ENCODE measurements around the gene ASPN. TPM values are rescaled to one million over a fixed set of nuclear protein-coding genes. Genes with fewer than 3 reads are reported as not detected.
A peak's percentile ranks its signal among the peaks of the same experiment; 100 is the strongest.

Gene ASPN
- total RNA-seq, 1 donor = 1.1 TPM

GRCh38 chr9:92476962-92477361, 5.3 kb downstream of the ASPN start:
- H4K20me1 ChIP-seq (ENCODE audit: insufficient read depth, low read length) = no peaks in the 10 kb centered on the region
- no peaks in the 10 kb centered on the region for H3K79me2 ChIP-seq (ENCODE audit: insufficient read depth, low read length)
- no peak overlapping the region for H3K4me2 ChIP-seq (ENCODE audit: insufficient read depth, low read length)
- TF ChIP-seq, protein P1, sequence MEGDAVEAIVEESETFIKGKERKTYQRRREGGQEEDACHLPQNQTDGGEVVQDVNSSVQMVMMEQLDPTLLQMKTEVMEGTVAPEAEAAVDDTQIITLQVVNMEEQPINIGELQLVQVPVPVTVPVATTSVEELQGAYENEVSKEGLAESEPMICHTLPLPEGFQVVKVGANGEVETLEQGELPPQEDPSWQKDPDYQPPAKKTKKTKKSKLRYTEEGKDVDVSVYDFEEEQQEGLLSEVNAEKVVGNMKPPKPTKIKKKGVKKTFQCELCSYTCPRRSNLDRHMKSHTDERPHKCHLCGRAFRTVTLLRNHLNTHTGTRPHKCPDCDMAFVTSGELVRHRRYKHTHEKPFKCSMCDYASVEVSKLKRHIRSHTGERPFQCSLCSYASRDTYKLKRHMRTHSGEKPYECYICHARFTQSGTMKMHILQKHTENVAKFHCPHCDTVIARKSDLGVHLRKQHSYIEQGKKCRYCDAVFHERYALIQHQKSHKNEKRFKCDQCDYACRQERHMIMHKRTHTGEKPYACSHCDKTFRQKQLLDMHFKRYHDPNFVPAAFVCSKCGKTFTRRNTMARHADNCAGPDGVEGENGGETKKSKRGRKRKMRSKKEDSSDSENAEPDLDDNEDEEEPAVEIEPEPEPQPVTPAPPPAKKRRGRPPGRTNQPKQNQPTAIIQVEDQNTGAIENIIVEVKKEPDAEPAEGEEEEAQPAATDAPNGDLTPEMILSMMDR (IDR thresholded peaks at IDR 0.05; ENCODE audit: extremely low read depth, low read depth, low read length) = no peak
- no peak overlapping the region for H3K4me3 ChIP-seq (ENCODE audit: insufficient read depth, low read length)
- DNase-seq (ENCODE audit: insufficient read length, low spot score, missing footprints) = no peak
- H3K9me3 ChIP-seq (ENCODE audit: low read depth, low read length) = no peaks in the 10 kb centered on the region
- no peak overlapping the region for H2AFZ ChIP-seq (ENCODE audit: low read length)
- no peaks in the 10 kb centered on the region for H3K36me3 ChIP-seq (ENCODE audit: insufficient read depth, low read length)
- peaks cover 14% of the 10 kb centered on the region for H3K4me1 ChIP-seq (ENCODE audit: insufficient read depth, low read length)
- no peaks in the 10 kb centered on the region for H3K27me3 ChIP-seq (ENCODE audit: insufficient read depth, low read length)
- H3K27ac ChIP-seq (ENCODE audit: low read depth, low read length) = no peak overlapping the region

DNA sequence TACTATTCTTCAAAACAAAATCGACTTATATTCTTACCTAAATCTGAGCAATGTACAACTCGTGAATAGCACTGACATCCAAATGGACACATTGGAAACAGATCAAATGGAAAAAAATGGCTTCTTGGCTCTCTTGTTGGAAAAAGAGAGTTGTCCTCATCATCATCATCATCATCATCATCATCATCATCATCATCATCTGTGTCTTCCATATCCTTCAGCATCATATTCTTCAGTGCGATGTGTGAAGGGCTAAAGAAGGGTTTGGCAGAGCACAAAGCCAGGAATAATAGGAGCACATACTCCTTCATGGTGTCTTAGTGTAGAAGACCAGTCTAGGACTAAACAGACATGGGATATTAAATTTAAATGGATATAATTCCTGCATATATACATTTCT, 7.7 kb downstream of the ASPN start:
- no peak overlapping the region for H3K4me3 ChIP-seq (ENCODE audit: insufficient read depth, low read length)
- no peak overlapping the region for H2AFZ ChIP-seq (ENCODE audit: low read length)
- H3K27me3 ChIP-seq (ENCODE audit: insufficient read depth, low read length) = no peaks in the 10 kb centered on the region
- H3K36me3 ChIP-seq (ENCODE audit: insufficient read depth, low read length) = no peaks in the 10 kb centered on the region
- DNase-seq (ENCODE audit: insufficient read length, low spot score, missing footprints) = no peak
- no peaks in the 10 kb centered on the region for H3K79me2 ChIP-seq (ENCODE audit: insufficient read depth, low read length)
- TF ChIP-seq, protein P1 (IDR thresholded peaks at IDR 0.05; ENCODE audit: extremely low read depth, low read depth, low read length) = no peak
- H3K4me2 ChIP-seq (ENCODE audit: insufficient read depth, low read length) = no peak overlapping the region
- H3K9me3 ChIP-seq (ENCODE audit: low read depth, low read length) = no peaks in the 10 kb centered on the region
- H4K20me1 ChIP-seq (ENCODE audit: insufficient read depth, low read length) = no peaks in the 10 kb centered on the region
- no peak overlapping the region for H3K27ac ChIP-seq (ENCODE audit: low read depth, low read length)
- H3K4me1 ChIP-seq (ENCODE audit: insufficient read depth, low read length) = no peaks in the 10 kb centered on the region

DNA sequence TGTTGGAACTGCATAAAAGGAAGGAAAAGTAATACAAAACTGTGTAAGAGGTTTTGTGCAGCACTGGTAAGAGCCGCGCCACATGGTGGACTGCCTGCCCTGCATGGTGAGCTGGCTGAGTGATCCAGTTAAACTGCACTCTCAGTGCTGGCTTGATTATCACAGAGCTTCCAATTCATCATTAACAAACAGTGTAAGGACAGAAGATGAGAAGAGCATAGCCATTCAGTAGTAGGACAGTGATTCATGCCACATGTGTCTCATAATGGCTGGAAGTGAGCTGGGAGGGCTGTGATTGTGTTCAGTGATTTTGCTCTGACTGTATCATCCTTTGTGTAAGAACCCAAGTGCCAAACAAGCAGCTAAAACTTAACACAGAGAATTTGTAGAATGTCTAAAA, 14.1 kb downstream of the ASPN start:
- Histone ChIP-seq H3K9me3 (ENCODE audit: low read depth, low read length) (no peaks in the 10 kb centered on the region), H3K4me1 (ENCODE audit: insufficient read depth, low read length) (peaks cover 21% of the 10 kb centered on the region), H3K36me3 (ENCODE audit: insufficient read depth, low read length) (no peaks in the 10 kb centered on the region), H3K4me3 (ENCODE audit: insufficient read depth, low read length) (no peak overlapping the region), H3K27me3 (ENCODE audit: insufficient read depth, low read length) (no peaks in the 10 kb centered on the region), H4K20me1 (ENCODE audit: insufficient read depth, low read length) (no peaks in the 10 kb centered on the region), H3K4me2 (ENCODE audit: insufficient read depth, low read length) (no peak overlapping the region), H3K27ac (ENCODE audit: low read depth, low read length) (no peak overlapping the region), H3K79me2 (ENCODE audit: insufficient read depth, low read length) (no peaks in the 10 kb centered on the region), H2AFZ (ENCODE audit: low read length) (no peak overlapping the region)
- DNase-seq (ENCODE audit: insufficient read length, low spot score, missing footprints) = peak; percentile 46
- TF ChIP-seq, protein P1 (IDR thresholded peaks at IDR 0.05; ENCODE audit: extremely low read depth, low read depth, low read length) = no peak

- H3K36me3 ChIP-seq (ENCODE audit: insufficient read depth, low read length) = no peaks in the 10 kb centered on the region
- H3K27ac ChIP-seq (ENCODE audit: low read depth, low read length) = no peak overlapping the region
- H3K4me3 ChIP-seq (ENCODE audit: insufficient read depth, low read length) = no peak overlapping the region
- H3K4me2 ChIP-seq (ENCODE audit: insufficient read depth, low read length) = no peak overlapping the region
- DNase-seq (ENCODE audit: insufficient read length, low spot score, missing footprints) = no peak
- peaks cover 23% of the 10 kb centered on the region for H3K4me1 ChIP-seq (ENCODE audit: insufficient read depth, low read length)
- TF ChIP-seq, protein P1 (IDR thresholded peaks at IDR 0.05; ENCODE audit: extremely low read depth, low read depth, low read length) = no peak
- no peaks in the 10 kb centered on the region for H3K27me3 ChIP-seq (ENCODE audit: insufficient read depth, low read length)
- H2AFZ ChIP-seq (ENCODE audit: low read length) = no peak overlapping the region
- H3K79me2 ChIP-seq (ENCODE audit: insufficient read depth, low read length) = no peaks in the 10 kb centered on the region
- H3K9me3 ChIP-seq (ENCODE audit: low read depth, low read length) = no peaks in the 10 kb centered on the region
- no peaks in the 10 kb centered on the region for H4K20me1 ChIP-seq (ENCODE audit: insufficient read depth, low read length)
Observed at GRCh38 chr9:92467511-92467910, 14.8 kb downstream of the ASPN start.
